Subcutaneous abdominal adipose tissue (tissue), 5 donors: ENCODE data around the gene HAND1.

ENCODE experiments used
- H3K27ac ChIP-seq: one replicate; pipeline ENCODE4 v1.7.0; 2013; ENCODE audit warnings: low read depth, mild to moderate bottlenecking, inconsistent platforms, low read length, moderate library complexity
- H3K27me3 ChIP-seq, 5 donors: one replicate each; pipeline ENCODE4 v1.7.0; 2013; ENCODE audit warnings: low read length in 5 of 5, inconsistent platforms in 1 of 5; ENCODE audit not compliant: control insufficient read depth in 5 of 5, insufficient read depth in 4 of 5
- H3K36me3 ChIP-seq, 5 donors: one replicate each; pipeline ENCODE4 v1.7.0; 2013; ENCODE audit warnings: low read length in 5 of 5; ENCODE audit not compliant: control insufficient read depth in 5 of 5, insufficient read depth in 5 of 5
- H3K4me1 ChIP-seq, 5 donors: one replicate each; pipeline ENCODE4 v1.7.0; 2013; ENCODE audit warnings: low read length in 5 of 5, mild to moderate bottlenecking in 3 of 5, moderate library complexity in 1 of 5; ENCODE audit not compliant: control insufficient read depth in 5 of 5, insufficient read depth in 5 of 5
- H3K4me3 ChIP-seq, 5 donors: one replicate each; pipeline ENCODE4 v1.7.0; 2013; ENCODE audit warnings: low read length in 5 of 5, low read depth in 1 of 5
- H3K9ac ChIP-seq, 5 donors: one replicate each; pipeline ENCODE4 v1.7.0; 2013; ENCODE audit warnings: low read length in 5 of 5, mild to moderate bottlenecking in 4 of 5, moderate library complexity in 3 of 5
- H3K9me3 ChIP-seq, 5 donors: one replicate each; pipeline ENCODE4 v1.7.0; 2013; ENCODE audit warnings: low read length in 5 of 5; ENCODE audit not compliant: control insufficient read depth in 5 of 5
- donor health status: healthy.
- donor health status: healthy.
- donor health status: healthy.
- donor health status: healthy.
- donor health status: healthy.

HAND1 gene

GRCh38 chr5:154478224-154478565 lies at the start of gene HAND1:
Gene HAND1 (minus strand): TSS chr5:154478227. CDS start chr5:154478008, 219 bp downstream.
- Histone ChIP-seq H3K9ac (no peak within 1 kb of the TSS), H3K9me3 (no peaks in the 10 kb centered on the region), H3K27ac (no peak within 1 kb of the TSS), H3K27me3 (peaks cover 85 to 100% (median 95%) of the 10 kb centered on the region in 5 donors), H3K4me3 (peak within 1 kb of the TSS; percentile 13 to 57 (median 53)), H3K36me3 (no peaks in the 10 kb centered on the region), H3K4me1 (peaks cover 3 to 61% (median 55%) of the 10 kb centered on the region in 5 donors)

- no peak overlapping the region for H3K27ac ChIP-seq
- no peak overlapping the region for H3K9ac ChIP-seq
- H3K27me3 ChIP-seq = peaks cover 2 to 18% (median 3%) of the 10 kb centered on the region in 5 donors
Observed at GRCh38 chr5:154526231-154527226, 48.5 kb upstream of the HAND1 start.

DNA sequence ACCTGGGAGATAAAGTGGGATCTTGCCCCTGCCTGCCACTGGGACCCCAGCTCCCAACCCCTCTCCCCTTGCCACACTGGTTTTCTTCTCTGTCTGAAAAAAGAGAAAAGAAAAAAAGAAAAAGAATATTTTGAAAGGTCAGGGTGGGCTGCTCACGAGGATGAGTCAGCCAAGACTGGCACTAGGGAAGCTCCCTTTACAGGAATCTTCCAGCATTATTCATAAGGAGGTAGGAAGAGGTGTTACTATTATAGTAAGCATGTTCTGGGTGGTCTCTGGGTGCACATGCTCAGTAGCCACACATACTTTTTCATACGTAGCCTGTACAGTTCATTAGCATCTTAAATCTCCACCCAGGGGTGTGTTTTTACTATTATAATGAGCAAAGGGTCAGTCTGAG lies 46.8 kb upstream of the HAND1 start:
- Histone ChIP-seq H3K4me1 (no peaks in the 10 kb centered on the region), H3K27ac (no peak overlapping the region), H3K9me3 (no peaks in the 10 kb centered on the region), H3K36me3 (no peaks in the 10 kb centered on the region), H3K27me3 (peaks cover 3 to 23% (median 12%) of the 10 kb centered on the region in 5 donors), H3K9ac (no peak overlapping the region), H3K4me3 (no peak overlapping the region)

More at GRCh38 chr5:154526231-154527226, 48.5 kb upstream of the HAND1 start:
- Histone ChIP-seq H3K4me1 (no peaks in the 10 kb centered on the region), H3K9me3 (no peaks in the 10 kb centered on the region), H3K36me3 (no peaks in the 10 kb centered on the region), H3K4me3 (no peak overlapping the region)

- Histone ChIP-seq H3K27ac (no peak overlapping the region), H3K9ac (no peak overlapping the region), H3K9me3 (no peaks in the 10 kb centered on the region)
Observed at GRCh38 chr5:154524181-154524580, 46.2 kb upstream of the HAND1 start.

DNA sequence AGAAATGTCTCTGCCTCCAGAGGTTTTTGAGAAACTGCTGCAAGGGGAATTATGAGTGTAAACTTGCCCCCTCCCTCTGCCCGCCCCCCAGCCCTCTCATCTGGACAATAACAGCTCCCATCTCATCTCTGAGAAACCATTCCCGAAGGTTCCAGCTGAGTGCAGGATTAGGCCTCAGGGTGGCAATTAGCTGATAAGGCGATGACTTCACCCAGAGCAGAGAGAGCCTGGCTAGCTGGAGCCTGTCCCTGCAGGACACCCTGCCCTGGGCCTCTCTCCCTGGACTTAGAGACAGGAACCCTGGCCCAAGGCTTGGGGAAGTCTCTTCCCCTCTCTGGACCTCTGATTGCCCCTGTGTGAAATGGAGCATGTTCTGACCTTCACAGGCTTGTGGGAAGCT lies 45.7 kb upstream of the HAND1 start:
- Histone ChIP-seq H3K9me3 (no peaks in the 10 kb centered on the region), H3K4me1 (no peaks in the 10 kb centered on the region), H3K9ac (no peak overlapping the region), H3K27me3 (peaks cover 3 to 31% (median 15%) of the 10 kb centered on the region in 5 donors), H3K36me3 (no peaks in the 10 kb centered on the region), H3K27ac (no peak overlapping the region), H3K4me3 (no peak overlapping the region)

More at GRCh38 chr5:154524181-154524580, 46.2 kb upstream of the HAND1 start:
- peaks cover 3 to 29% (median 15%) of the 10 kb centered on the region in 5 donors for H3K27me3 ChIP-seq
- H3K4me1 ChIP-seq = no peaks in the 10 kb centered on the region
- H3K4me3 ChIP-seq = no peak overlapping the region
- no peaks in the 10 kb centered on the region for H3K36me3 ChIP-seq

DNA sequence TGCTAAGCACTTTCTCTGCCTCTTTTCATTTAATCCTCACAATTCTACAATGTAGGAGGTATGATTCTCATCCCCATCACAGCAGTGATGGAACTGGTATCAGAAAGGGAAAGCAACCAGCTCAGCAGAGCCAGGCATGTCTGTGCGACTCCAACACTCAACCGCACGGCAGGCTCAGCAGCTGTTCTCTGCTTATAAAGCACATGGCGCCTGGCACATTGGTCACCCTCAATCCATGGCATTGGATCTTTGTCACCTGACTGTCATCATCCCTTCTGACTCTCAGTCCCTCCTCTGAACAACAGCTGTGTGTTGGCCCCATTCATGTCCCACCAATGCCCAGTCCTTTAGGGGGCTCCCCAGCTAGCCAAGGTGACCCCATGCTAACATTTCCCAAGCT lies 45.1 kb upstream of the HAND1 start:
- Histone ChIP-seq H3K9ac (no peak overlapping the region), H3K36me3 (no peaks in the 10 kb centered on the region), H3K27me3 (peaks cover 3 to 31% (median 18%) of the 10 kb centered on the region in 5 donors), H3K4me1 (no peaks in the 10 kb centered on the region), H3K27ac (no peak overlapping the region), H3K4me3 (no peak overlapping the region), H3K9me3 (no peaks in the 10 kb centered on the region)

DNA sequence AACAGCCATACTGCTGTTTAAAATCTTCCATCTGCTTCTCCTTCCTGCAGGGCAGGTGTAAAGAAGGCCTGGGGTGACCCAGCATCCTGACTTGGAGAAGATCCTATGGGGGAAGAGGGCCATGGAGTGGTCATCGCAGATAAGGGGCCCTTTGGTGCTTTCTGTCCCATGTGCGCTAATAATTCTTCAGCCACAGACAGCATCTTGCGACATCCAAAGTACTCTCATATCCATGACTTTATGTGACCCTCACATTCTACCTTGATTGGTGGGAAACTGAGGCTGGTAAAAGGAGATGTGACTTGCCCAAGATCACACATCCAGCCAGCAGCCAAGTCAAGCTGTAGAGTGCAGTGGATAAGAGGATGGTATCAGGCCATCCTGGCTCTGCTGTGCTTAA lies 44.3 kb upstream of the HAND1 start:
- no peaks in the 10 kb centered on the region for H3K4me1 ChIP-seq

DNA sequence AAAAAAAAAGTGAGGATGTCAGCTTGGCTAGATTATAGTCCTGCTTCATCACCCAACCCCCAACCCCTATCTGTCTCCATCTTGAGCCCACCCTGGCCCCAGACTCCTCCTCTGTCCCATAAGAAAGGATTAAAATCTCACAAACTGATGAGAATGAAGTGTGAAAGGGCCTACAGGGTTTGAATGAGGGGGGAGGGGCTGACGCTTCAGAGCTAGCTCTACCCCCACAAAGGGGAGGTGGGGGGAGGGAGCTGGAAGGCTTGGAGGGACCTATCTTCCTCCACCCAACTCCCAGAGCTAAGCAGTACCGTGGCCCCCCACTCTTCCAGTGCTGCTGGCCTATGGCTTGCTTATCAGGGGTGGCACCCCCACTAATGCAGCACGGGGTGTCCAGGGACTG lies 43.7 kb upstream of the HAND1 start:
- Histone ChIP-seq H3K4me3 (no peak overlapping the region), H3K27me3 (peaks cover 0 to 32% (median 20%) of the 10 kb centered on the region in 5 donors), H3K4me1 (no peaks in the 10 kb centered on the region), H3K9me3 (no peaks in the 10 kb centered on the region), H3K27ac (no peak overlapping the region), H3K36me3 (no peaks in the 10 kb centered on the region), H3K9ac (no peak overlapping the region)

More for the DNA sequence above, 44.3 kb upstream of the HAND1 start:
- no peak overlapping the region for H3K27ac ChIP-seq
- H3K9me3 ChIP-seq = no peaks in the 10 kb centered on the region
- no peak overlapping the region for H3K9ac ChIP-seq
- H3K4me3 ChIP-seq = no peak overlapping the region
- H3K36me3 ChIP-seq = no peaks in the 10 kb centered on the region
- H3K27me3 ChIP-seq = peaks cover 0 to 32% (median 20%) of the 10 kb centered on the region in 5 donors

DNA sequence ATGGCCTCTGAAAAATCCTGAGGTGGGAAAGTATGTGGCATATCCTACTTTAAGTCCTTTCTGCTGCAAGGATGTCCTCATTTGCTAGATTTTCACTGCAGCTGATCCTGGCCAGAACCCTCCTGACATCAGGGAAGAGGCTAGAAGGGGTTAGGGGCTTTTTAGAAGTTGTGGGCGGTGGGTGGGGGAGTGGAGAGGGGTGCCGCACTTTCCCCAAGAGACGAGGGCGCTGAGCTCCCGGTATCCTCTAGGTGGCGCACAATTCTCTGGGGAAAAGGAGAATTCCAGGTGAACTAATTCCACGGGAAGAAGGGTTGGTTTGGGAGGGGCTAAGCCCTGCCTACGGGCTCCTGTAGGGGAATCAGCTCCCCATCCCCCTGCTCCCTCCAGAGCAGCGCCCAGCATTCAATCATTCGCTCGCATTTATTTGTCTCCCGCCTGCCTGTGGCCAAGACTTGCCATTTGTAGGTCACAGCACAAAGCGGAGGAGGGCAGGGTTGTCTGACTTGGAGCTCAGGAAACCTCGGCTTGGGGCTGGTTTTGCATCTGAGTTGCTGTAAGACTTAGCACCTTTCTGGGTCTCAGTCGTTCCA lies 42.9 kb upstream of the HAND1 start:
- no peak overlapping the region for H3K9ac ChIP-seq
- peaks cover 0 to 32% (median 18%) of the 10 kb centered on the region in 5 donors for H3K27me3 ChIP-seq
- H3K4me1 ChIP-seq = no peaks in the 10 kb centered on the region
- no peaks in the 10 kb centered on the region for H3K9me3 ChIP-seq
- H3K4me3 ChIP-seq = no peak overlapping the region
- H3K27ac ChIP-seq = no peak overlapping the region
- H3K36me3 ChIP-seq = no peaks in the 10 kb centered on the region

GRCh38 chr5:154519359-154519758 lies 41.3 kb upstream of the HAND1 start:
- no peaks in the 10 kb centered on the region for H3K9me3 ChIP-seq
- peaks cover 0 to 36% (median 20%) of the 10 kb centered on the region in 5 donors for H3K27me3 ChIP-seq
- H3K4me1 ChIP-seq = no peaks in the 10 kb centered on the region
- no peak overlapping the region for H3K4me3 ChIP-seq
- no peak overlapping the region for H3K9ac ChIP-seq
- H3K36me3 ChIP-seq = no peaks in the 10 kb centered on the region
- no peak overlapping the region for H3K27ac ChIP-seq
